ENCODE measurements around the gene ZNF525.

DNA sequence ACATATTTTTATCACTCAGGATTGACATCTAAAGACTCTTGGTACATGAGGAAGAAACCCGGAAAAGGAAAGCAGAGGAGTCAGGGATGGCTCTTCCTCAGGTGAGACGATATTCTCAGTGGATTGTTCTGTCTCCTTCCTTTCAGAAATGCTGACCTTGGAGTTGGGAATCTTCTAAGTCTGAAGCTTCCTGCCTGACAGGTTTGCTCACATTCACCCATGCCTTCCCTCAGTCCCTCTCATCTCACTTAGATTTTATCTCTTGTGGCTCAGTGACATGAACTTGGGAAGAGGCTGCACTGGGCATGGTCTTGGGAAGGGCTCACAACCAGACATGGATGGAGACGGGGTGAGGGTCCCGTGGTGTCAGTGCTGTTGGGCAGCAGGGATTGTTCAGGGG lies 6.7 kb downstream of the ZNF525 start:
- TF ChIP-seq, protein P1, sequence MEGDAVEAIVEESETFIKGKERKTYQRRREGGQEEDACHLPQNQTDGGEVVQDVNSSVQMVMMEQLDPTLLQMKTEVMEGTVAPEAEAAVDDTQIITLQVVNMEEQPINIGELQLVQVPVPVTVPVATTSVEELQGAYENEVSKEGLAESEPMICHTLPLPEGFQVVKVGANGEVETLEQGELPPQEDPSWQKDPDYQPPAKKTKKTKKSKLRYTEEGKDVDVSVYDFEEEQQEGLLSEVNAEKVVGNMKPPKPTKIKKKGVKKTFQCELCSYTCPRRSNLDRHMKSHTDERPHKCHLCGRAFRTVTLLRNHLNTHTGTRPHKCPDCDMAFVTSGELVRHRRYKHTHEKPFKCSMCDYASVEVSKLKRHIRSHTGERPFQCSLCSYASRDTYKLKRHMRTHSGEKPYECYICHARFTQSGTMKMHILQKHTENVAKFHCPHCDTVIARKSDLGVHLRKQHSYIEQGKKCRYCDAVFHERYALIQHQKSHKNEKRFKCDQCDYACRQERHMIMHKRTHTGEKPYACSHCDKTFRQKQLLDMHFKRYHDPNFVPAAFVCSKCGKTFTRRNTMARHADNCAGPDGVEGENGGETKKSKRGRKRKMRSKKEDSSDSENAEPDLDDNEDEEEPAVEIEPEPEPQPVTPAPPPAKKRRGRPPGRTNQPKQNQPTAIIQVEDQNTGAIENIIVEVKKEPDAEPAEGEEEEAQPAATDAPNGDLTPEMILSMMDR (IDR thresholded peaks at IDR 0.05): no peak
- TF ChIP-seq POLR2A (IDR thresholded peaks at IDR 0.05) (no peak), EP300 (IDR thresholded peaks at IDR 0.05) (no peak), POLR2AphosphoS5 (IDR thresholded peaks at IDR 0.05) (no peak)
